OCI-LY3 (cell line): ENCODE measurements around the gene CBL.

Experiments used
- H2AFZ ChIP-seq: fragments of 200-600, 300-600 bp; shearing (Covaris generic); 2 replicates; pipeline ENCODE4 v1.6.0; 2014; ENCODE audit warnings: antibody characterized with exemption, low read depth, low read length
- H3K27ac ChIP-seq: fragments of 200-600, 300-600 bp; sonication (generic); 2 replicates; pipeline ENCODE4 v1.5.1; 2014; ENCODE audit warnings: mild to moderate bottlenecking, low read length, moderate library complexity, mixed read lengths
- H3K27me3 ChIP-seq: fragments of 200-600, 300-600 bp; sonication (generic); 2 replicates; pipeline ENCODE4 v1.6.1; 2014; ENCODE audit warnings: low read depth, low read length, mixed read lengths
- H3K36me3 ChIP-seq: fragments of 200-600, 300-600 bp; sonication (generic); replicated peaks from 2 replicates; pipeline ENCODE3; 2014; ENCODE audit warnings: low read depth, low read length, mixed read lengths
- H3K4me1 ChIP-seq: fragments of 300-600, 200-600 bp; sonication (generic); 2 replicates; pipeline ENCODE4 v1.6.1; 2014; ENCODE audit warnings: low read length, mixed read lengths
- H3K4me2 ChIP-seq: fragments of 200-600, 300-600 bp; sonication (generic); 2 replicates; pipeline ENCODE4 v1.6.1; 2014; ENCODE audit warnings: low read length, mixed read lengths
- H3K4me3 ChIP-seq: fragments of 300-600, 200-600 bp; sonication (generic); 2 replicates; pipeline ENCODE4 v1.5.1; 2014; ENCODE audit warnings: antibody characterized with exemption, mild to moderate bottlenecking, low read length, moderate library complexity
- H3K79me2 ChIP-seq: fragments of 300-600, 200-600 bp; shearing (Covaris generic); 2 replicates; pipeline ENCODE4 v1.6.1; 2014; ENCODE audit warnings: mild to moderate bottlenecking, low read length, mixed read lengths
- H3K9ac ChIP-seq: fragments of 300-600, 200-600 bp; shearing (Covaris generic); 2 replicates; pipeline ENCODE4 v1.6.0; 2014; ENCODE audit warnings: mild to moderate bottlenecking, low read length, moderate library complexity
- H3K9me3 ChIP-seq: fragments of 200-600, 300-600 bp; shearing (Covaris generic); 2 replicates; pipeline ENCODE4 v1.6.1; 2014; ENCODE audit warnings: low read length, mixed read lengths; ENCODE audit not compliant: insufficient read depth
- H4K20me1 ChIP-seq: fragments of 200-600, 300-600 bp; sonication (generic); 2 replicates; pipeline ENCODE4 v1.6.1; 2016; ENCODE audit warnings: low read length, mixed read lengths; ENCODE audit not compliant: insufficient read depth
- CTCF ChIP-seq: fragments of 200-600, 300-600 bp; sonication (generic); IDR thresholded peaks from 2 replicates; pipeline ENCODE4 v1.5.1; 2014; ENCODE audit warnings: antibody characterized with exemption, low read length, low read depth
- EZH2phosphoT487 ChIP-seq: fragments of 200-600 bp; shearing (Covaris generic); IDR thresholded peaks from 2 replicates; pipeline ENCODE4 v1.6.1; 2018; ENCODE audit warnings: antibody characterized with exemption, mixed run types, low read depth

CBL gene

DNA sequence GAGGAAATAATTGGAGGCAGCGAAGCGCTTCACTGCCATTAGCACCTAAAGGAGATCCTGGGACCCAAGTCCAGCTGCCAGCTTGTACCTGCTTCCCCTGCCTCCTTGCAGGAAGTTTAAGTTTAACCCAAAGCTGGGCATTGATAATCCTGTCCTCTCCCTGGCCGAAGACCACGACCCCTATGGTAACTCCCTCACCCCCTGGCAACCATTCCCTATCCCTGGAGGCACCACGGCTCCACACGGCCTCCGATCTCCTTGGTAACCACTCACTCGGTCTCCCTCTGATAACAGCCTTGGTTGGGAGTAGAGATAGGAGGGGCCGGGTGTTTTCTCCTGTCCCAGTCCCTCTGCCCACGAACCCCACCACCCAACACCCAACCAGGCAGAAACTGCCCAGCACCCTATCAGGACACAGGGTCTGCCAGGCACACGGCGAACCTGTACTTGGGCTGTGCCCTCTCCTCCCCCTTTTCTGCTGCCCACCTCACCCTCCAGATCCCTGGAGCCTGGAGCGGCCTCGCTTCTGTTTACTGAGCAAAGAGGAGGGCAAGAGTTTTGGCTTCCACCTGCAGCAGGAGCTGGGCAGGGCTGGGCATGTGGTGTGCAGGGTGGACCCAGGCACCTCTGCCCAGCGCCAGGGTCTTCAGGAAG, 20.0 kb upstream of the CBL start:
- Histone ChIP-seq H3K4me1 (no peaks in the 10 kb centered on the region), H4K20me1 (no peaks in the 10 kb centered on the region), H3K27me3 (no peaks in the 10 kb centered on the region), H3K9me3 (no peaks in the 10 kb centered on the region), H2AFZ (no peak overlapping the region), H3K27ac (no peak overlapping the region), H3K9ac (no peak overlapping the region), H3K4me3 (no peak overlapping the region), H3K79me2 (no peaks in the 10 kb centered on the region), H3K36me3 (peaks cover 20% of the 10 kb centered on the region), H3K4me2 (no peak overlapping the region)
- TF ChIP-seq CTCF (no peak), EZH2phosphoT487 (no peak)

GRCh38 chr11:119187123-119187892, 18.8 kb upstream of the CBL start:
- Histone ChIP-seq H3K27me3 (no peaks in the 10 kb centered on the region), H3K4me3 (no peak overlapping the region), H3K36me3 (peaks cover 16% of the 10 kb centered on the region), H3K9me3 (no peaks in the 10 kb centered on the region), H3K9ac (no peak overlapping the region), H3K27ac (no peak overlapping the region), H3K79me2 (no peaks in the 10 kb centered on the region), H3K4me2 (no peak overlapping the region), H2AFZ (no peak overlapping the region), H4K20me1 (no peaks in the 10 kb centered on the region), H3K4me1 (no peaks in the 10 kb centered on the region)
- TF ChIP-seq CTCF (no peak), EZH2phosphoT487 (no peak)

- H3K4me2 ChIP-seq: no peak overlapping the region
- H3K36me3 ChIP-seq: peaks cover 13% of the 10 kb centered on the region
- no peaks in the 10 kb centered on the region for H3K4me1 ChIP-seq
- H3K4me3 ChIP-seq: no peak overlapping the region
- no peaks in the 10 kb centered on the region for H4K20me1 ChIP-seq
- TF ChIP-seq EZH2phosphoT487 (no peak), CTCF (no peak)
- no peaks in the 10 kb centered on the region for H3K9me3 ChIP-seq
- no peak overlapping the region for H3K27ac ChIP-seq
- no peak overlapping the region for H3K9ac ChIP-seq
- no peaks in the 10 kb centered on the region for H3K79me2 ChIP-seq
- no peak overlapping the region for H2AFZ ChIP-seq
- no peaks in the 10 kb centered on the region for H3K27me3 ChIP-seq
Measured at GRCh38 chr11:119188067-119188466, 18.1 kb upstream of the CBL start.

DNA sequence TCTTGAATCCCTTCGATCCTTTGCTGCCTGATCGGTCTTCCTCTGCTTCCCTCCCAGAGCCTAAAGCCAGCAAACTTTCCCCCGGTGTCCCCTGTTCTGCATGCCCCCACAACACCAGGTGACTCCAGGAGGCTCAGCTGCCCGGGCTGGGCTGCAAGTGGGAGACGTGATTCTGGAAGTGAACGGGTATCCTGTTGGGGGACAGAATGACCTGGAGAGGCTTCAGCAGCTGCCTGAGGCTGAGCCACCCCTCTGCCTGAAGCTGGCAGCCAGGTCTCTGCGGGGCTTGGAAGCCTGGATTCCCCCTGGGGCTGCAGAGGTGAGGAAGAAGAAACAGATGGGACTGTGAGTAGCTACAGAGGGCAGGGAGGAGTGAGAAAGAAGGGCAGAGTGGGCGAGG, 17.3 kb upstream of the CBL start:
- TF ChIP-seq EZH2phosphoT487: no peak
- no peak for TF ChIP-seq CTCF
- H3K79me2 ChIP-seq: no peaks in the 10 kb centered on the region
- H3K9me3 ChIP-seq: no peaks in the 10 kb centered on the region
- H3K4me1 ChIP-seq: no peaks in the 10 kb centered on the region
- no peaks in the 10 kb centered on the region for H3K27me3 ChIP-seq
- no peak overlapping the region for H3K27ac ChIP-seq
- no peak overlapping the region for H3K4me3 ChIP-seq
- H4K20me1 ChIP-seq: no peaks in the 10 kb centered on the region
- no peak overlapping the region for H3K4me2 ChIP-seq
- H2AFZ ChIP-seq: no peak overlapping the region
- H3K36me3 ChIP-seq: peaks cover 4% of the 10 kb centered on the region
- no peak overlapping the region for H3K9ac ChIP-seq
